Testis (tissue), 2 donors: Measurements from ENCODE around the gene ELOVL7.

ENCODE experiments used
- CTCF ChIP-seq, 3 experiments: fragments of 450-650 bp in 2 of 3; fragments of 200-600 bp in 1 of 3; sonication (generic) in 1 of 3; IDR thresholded peaks; one replicate each; pipeline ENCODE4 v1.5.1; 2016 to 2019; ENCODE audit warnings: antibody characterized with exemption in 3 of 3, mild to moderate bottlenecking in 2 of 3, moderate library complexity in 1 of 3
- POLR2A ChIP-seq: fragments of 450-650 bp; IDR thresholded peaks from one replicate; pipeline ENCODE4 v1.6.1; 2017; ENCODE audit warnings: antibody characterized with exemption, mild to moderate bottlenecking, moderate library complexity

GRCh38 chr5:60870857-60871256 is 26.8 kb upstream of the ELOVL7 start:
- no peak for TF ChIP-seq CTCF (IDR thresholded peaks at IDR 0.05)
- no peak for TF ChIP-seq POLR2A
